Cardiac muscle cell (in vitro differentiated cells and primary cell): ENCODE results near the gene A4GALT. TPM values are rescaled to one million over a fixed set of nuclear protein-coding genes. Genes with fewer than 3 reads are reported as not detected.

Source experiments
- DNase-seq, 2 donors: peaks; one replicate each; pipeline versions ENCODE4 v3.0.0 to v3.0.0-alpha.2; 2010 to 2017; ENCODE audit warnings: low read depth in 1 of 2, low spot score in 1 of 2
- H3K27ac ChIP-seq: fragments of 200-600 bp; sonication (generic); 2 replicates; pipeline ENCODE4 v1.5.1; 2016
- H3K27me3 ChIP-seq: fragments of 200-600 bp; sonication (generic); 2 replicates; pipeline ENCODE4 v1.6.0; 2016; ENCODE audit warnings: control low read depth
- H3K36me3 ChIP-seq: fragments of 200-600 bp; sonication (generic); 2 replicates; pipeline ENCODE4 v1.5.1; 2016; ENCODE audit warnings: control low read depth
- H3K4me1 ChIP-seq: fragments of 200-600 bp; sonication (generic); 2 replicates; pipeline ENCODE4 v1.8.1; 2017; ENCODE audit warnings: low read depth, mild to moderate bottlenecking, mixed run types
- H3K4me3 ChIP-seq: fragments of 200-600 bp; sonication (generic); 2 replicates; pipeline ENCODE4 v1.5.1; 2016; ENCODE audit warnings: mild to moderate bottlenecking
- H3K9me3 ChIP-seq: fragments of 200-600 bp; sonication (generic); 2 replicates; pipeline ENCODE4 v1.5.1; 2017; ENCODE audit warnings: low read depth, mild to moderate bottlenecking, control low read depth
- CTCF ChIP-seq: IDR thresholded peaks from 2 replicates; pipeline ENCODE4 v1.5.1; 2012; ENCODE audit warnings: low read depth, mild to moderate bottlenecking, low read length
- polyA plus RNA-seq: library from polyadenylated mRNA; unstranded; fragments of >200 nt; fragmentation: Nextera tagmentation; extraction: Ambion mirVana; gene quantifications from 2 replicates; pipeline ENCODE4 v1.2.1, GENCODE V29; 2016
- total RNA-seq: library from RNA; depleted of rRNA; stranded (reverse); fragments of >200 nt; gene quantifications from 2 replicates; pipeline ENCODE4 v1.2.3, GENCODE V29; 2016

The A4GALT gene
- total and polyA plus RNA-seq, 2 experiments from 2014 or later, result 15.1 to 26.1 TPM

- H3K27me3 ChIP-seq, result no peaks in the 10 kb centered on the region
- H3K4me1 ChIP-seq, result peaks cover 50% of the 10 kb centered on the region
- no peak overlapping the region for H3K27ac ChIP-seq
- no peak for TF ChIP-seq CTCF
- no peaks in the 10 kb centered on the region for H3K36me3 ChIP-seq
- no peak for DNase-seq
- no peaks in the 10 kb centered on the region for H3K9me3 ChIP-seq
- peak overlapping the region; percentile 100 for H3K4me3 ChIP-seq
These were observed 72.7 kb downstream of the A4GALT start for GRCh38 chr22:42648017-42648367.

- H3K4me1 ChIP-seq, result peaks cover 53% of the 10 kb centered on the region
- peak; percentile 49 to 68 for DNase-seq
- no peaks in the 10 kb centered on the region for H3K27me3 ChIP-seq
- no peaks in the 10 kb centered on the region for H3K9me3 ChIP-seq
- no peak overlapping the region for H3K4me3 ChIP-seq
- peak overlapping the region; percentile 84 for H3K27ac ChIP-seq
- TF ChIP-seq CTCF, result no peak
- no peaks in the 10 kb centered on the region for H3K36me3 ChIP-seq
These were observed 73.8 kb downstream of the A4GALT start for GRCh38 chr22:42646569-42647525.

- peaks cover 55% of the 10 kb centered on the region for H3K4me1 ChIP-seq
- H3K9me3 ChIP-seq, result no peaks in the 10 kb centered on the region
- no peak for TF ChIP-seq CTCF
- H3K36me3 ChIP-seq, result no peaks in the 10 kb centered on the region
- no peak for DNase-seq
- peak overlapping the region; percentile 84 for H3K27ac ChIP-seq
- H3K27me3 ChIP-seq, result no peaks in the 10 kb centered on the region
- H3K4me3 ChIP-seq, result no peak overlapping the region
These were observed 74.6 kb downstream of the A4GALT start for GRCh38 chr22:42645938-42646568.

DNA sequence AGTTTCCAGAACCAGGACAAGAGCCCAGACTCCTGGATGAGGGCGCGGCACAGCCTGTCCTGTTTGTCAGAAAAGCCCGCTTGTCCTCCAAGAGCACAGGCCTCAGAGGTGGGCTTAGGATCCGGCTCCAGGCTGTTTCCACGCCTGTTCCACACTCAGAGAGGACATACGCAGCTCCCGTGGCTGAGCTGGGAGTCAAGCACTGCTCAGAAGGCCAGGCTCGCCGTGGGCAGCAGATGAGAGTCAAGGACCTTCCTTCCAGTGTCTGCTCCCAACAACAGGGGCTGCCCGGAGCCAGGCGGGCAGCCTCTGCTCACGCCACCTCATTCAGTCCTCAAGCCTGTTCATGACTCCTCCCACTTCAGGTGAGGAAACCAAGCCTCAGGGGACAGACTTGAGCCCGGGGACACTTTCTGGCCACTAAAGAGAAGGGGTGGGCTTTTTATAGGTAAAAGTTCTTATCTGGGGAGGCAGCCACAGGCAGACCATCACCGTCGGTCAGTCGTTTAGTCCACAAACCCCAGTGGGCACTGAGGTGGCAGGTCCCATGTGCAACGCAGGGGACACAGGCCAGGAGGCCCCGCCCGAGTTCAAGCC is 75.2 kb downstream of the A4GALT start:
- no peak for DNase-seq
- peak overlapping the region; percentile 84 for H3K27ac ChIP-seq
- H3K4me1 ChIP-seq, result peaks cover 55% of the 10 kb centered on the region
- no peak overlapping the region for H3K4me3 ChIP-seq
- TF ChIP-seq CTCF, result no peak
- H3K36me3 ChIP-seq, result no peaks in the 10 kb centered on the region
- no peaks in the 10 kb centered on the region for H3K9me3 ChIP-seq
- H3K27me3 ChIP-seq, result no peaks in the 10 kb centered on the region

GRCh38 chr22:42644422-42645340 is 76.0 kb downstream of the A4GALT start:
- no peaks in the 10 kb centered on the region for H3K9me3 ChIP-seq
- H3K4me1 ChIP-seq, result peaks cover 55% of the 10 kb centered on the region
- H3K27me3 ChIP-seq, result no peaks in the 10 kb centered on the region
- H3K27ac ChIP-seq, result peak overlapping the region; percentile 84
- H3K4me3 ChIP-seq, result no peak overlapping the region
- no peak for TF ChIP-seq CTCF
- H3K36me3 ChIP-seq, result no peaks in the 10 kb centered on the region
- DNase-seq, result peak in 1 of 2 donors; percentile 67
